ENCODE data around the gene ACKR2. TPM values are rescaled to one million over a fixed set of nuclear protein-coding genes. Genes with fewer than 3 reads are reported as not detected.

ACKR2 gene
- total and polyA plus RNA-seq, 7 experiments from 2014 or later, result 0.45 to 1.1 (median 0.65) TPM; not detected in 2

DNA sequence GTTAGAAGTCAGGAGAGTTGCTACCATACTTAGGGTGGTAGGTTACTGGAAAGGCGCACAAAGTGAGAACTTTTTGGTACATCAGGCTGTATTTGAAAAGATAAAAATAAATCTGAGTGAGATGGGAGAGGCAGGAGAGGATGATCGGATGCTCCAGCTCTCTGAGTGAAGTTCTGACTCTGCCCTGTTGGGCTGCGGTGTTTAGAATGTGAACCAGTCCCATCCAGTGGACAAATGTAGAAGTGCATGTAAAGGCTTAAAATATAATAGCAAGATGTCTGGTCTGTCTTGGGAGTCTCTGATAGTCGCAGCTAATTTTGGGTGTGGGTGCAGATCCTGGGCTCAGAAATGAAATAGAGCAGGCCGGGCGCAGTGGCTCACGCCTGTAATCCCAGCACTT lies 30.4 kb downstream of the ACKR2 start:
- no peak overlapping the region for H3K27ac Mint-ChIP-seq
- Histone ChIP-seq H3K27ac (ENCODE audit: low read depth, low read length) (no peak overlapping the region), H3K36me3 (ENCODE audit: control insufficient read depth in 2 of 3, insufficient read depth in 3 of 3, low read length in 3 of 3) (no peaks in the 10 kb centered on the region), H3K9me3 (ENCODE audit: control insufficient read depth in 2 of 3, low read length in 3 of 3) (no peaks in the 10 kb centered on the region), H3K27me3 (ENCODE audit: control insufficient read depth in 2 of 2, insufficient read depth in 2 of 2, low read length in 2 of 2) (no peaks in the 10 kb centered on the region), H3K4me3 (ENCODE audit: low read length) (no peak overlapping the region), H3K4me1 (ENCODE audit: control insufficient read depth in 2 of 2, insufficient read depth in 2 of 2, low read length in 2 of 2) (no peaks in the 10 kb centered on the region)
- no peaks in the 10 kb centered on the region for H3K9me3 Mint-ChIP-seq
- intact Hi-C loops (cut with micrococcal nuclease), result loop anchor here (1.0 to 2.0 kb wide), 4 partner anchors 35 to 267 kb away; partner anchors contain the start of gene HIGD1A (in 1 of the 2)
- peak in 7 of 9 donors; percentile 19 to 58 (median 51) for DNase-seq
- peak; percentile 96 for ATAC-seq
- CTCF ChIA-PET, result interaction anchor here (0.5 to 3.1 kb wide), 6 partner anchors 8 to 644 kb away, joined by 3 to 17 read pairs (median 4); no protein-coding TSS in a partner anchor
- H3K27me3 Mint-ChIP-seq, result peaks cover 0 to 5% (median 3%) of the 10 kb centered on the region in 5 donors
- peaks cover 0 to 4% (median 0%) of the 10 kb centered on the region in 7 donors for H3K4me1 Mint-ChIP-seq
- H3K36me3 Mint-ChIP-seq, result peaks cover 0 to 5% (median 0%) of the 10 kb centered on the region in 5 donors
- POLR2A ChIA-PET, result no interaction called here
- H3K4me3 Mint-ChIP-seq, result no peak overlapping the region

GRCh38 chr3:42841332-42841731 lies 32.1 kb downstream of the ACKR2 start:
- no peak overlapping the region for H3K27ac Mint-ChIP-seq
- Histone ChIP-seq H3K4me3 (ENCODE audit: low read length) (no peak overlapping the region), H3K36me3 (ENCODE audit: control insufficient read depth in 2 of 3, insufficient read depth in 3 of 3, low read length in 3 of 3) (no peaks in the 10 kb centered on the region), H3K27me3 (ENCODE audit: control insufficient read depth in 2 of 2, insufficient read depth in 2 of 2, low read length in 2 of 2) (no peaks in the 10 kb centered on the region), H3K4me1 (ENCODE audit: control insufficient read depth in 2 of 2, insufficient read depth in 2 of 2, low read length in 2 of 2) (no peaks in the 10 kb centered on the region), H3K9me3 (ENCODE audit: control insufficient read depth in 2 of 3, low read length in 3 of 3) (no peaks in the 10 kb centered on the region), H3K27ac (ENCODE audit: low read depth, low read length) (no peak overlapping the region)
- ATAC-seq (no peak), DNase-seq (no peak)
- intact Hi-C loops (cut with micrococcal nuclease), result no loop called here
- H3K4me3 Mint-ChIP-seq, result no peak overlapping the region
- no peaks in the 10 kb centered on the region for H3K9me3 Mint-ChIP-seq
- no peaks in the 10 kb centered on the region for H3K36me3 Mint-ChIP-seq
- POLR2A ChIA-PET, result no interaction called here
- H3K27me3 Mint-ChIP-seq, result peaks cover 0 to 5% (median 0%) of the 10 kb centered on the region in 5 donors
- CTCF ChIA-PET, result interaction anchor here (2.6 to 3.1 kb wide), 2 partner anchors 58 to 61 kb away, joined by 15 to 17 read pairs; no protein-coding TSS in a partner anchor
- peaks cover 0 to 4% (median 0%) of the 10 kb centered on the region in 7 donors for H3K4me1 Mint-ChIP-seq

GRCh38 chr3:42843713-42844411 lies 34.6 kb downstream of the ACKR2 start:
- H3K36me3 Mint-ChIP-seq, result no peaks in the 10 kb centered on the region
- no peak overlapping the region for H3K27ac Mint-ChIP-seq
- CTCF ChIA-PET, result no interaction called here
- Histone ChIP-seq H3K36me3 (ENCODE audit: control insufficient read depth in 2 of 3, insufficient read depth in 3 of 3, low read length in 3 of 3) (no peaks in the 10 kb centered on the region), H3K27me3 (ENCODE audit: control insufficient read depth in 2 of 2, insufficient read depth in 2 of 2, low read length in 2 of 2) (no peaks in the 10 kb centered on the region), H3K27ac (ENCODE audit: low read depth, low read length) (no peak overlapping the region), H3K4me3 (ENCODE audit: low read length) (no peak overlapping the region), H3K9me3 (ENCODE audit: control insufficient read depth in 2 of 3, low read length in 3 of 3) (no peaks in the 10 kb centered on the region), H3K4me1 (ENCODE audit: control insufficient read depth in 2 of 2, insufficient read depth in 2 of 2, low read length in 2 of 2) (peaks cover 0 to 10% of the 10 kb centered on the region in 2 donors)
- DNase-seq (no peak), ATAC-seq (no peak)
- H3K4me1 Mint-ChIP-seq, result peaks cover 10 to 20% (median 13%) of the 10 kb centered on the region in 7 donors
- peaks cover 0 to 5% (median 0%) of the 10 kb centered on the region in 5 donors for H3K27me3 Mint-ChIP-seq
- intact Hi-C loops (cut with micrococcal nuclease), result no loop called here
- no peak overlapping the region for H3K4me3 Mint-ChIP-seq
- POLR2A ChIA-PET, result no interaction called here
- no peaks in the 10 kb centered on the region for H3K9me3 Mint-ChIP-seq

- Histone ChIP-seq H3K9me3 (ENCODE audit: control insufficient read depth in 2 of 3, low read length in 3 of 3) (no peaks in the 10 kb centered on the region), H3K36me3 (ENCODE audit: control insufficient read depth in 2 of 3, insufficient read depth in 3 of 3, low read length in 3 of 3) (no peaks in the 10 kb centered on the region), H3K4me3 (ENCODE audit: low read length) (no peak overlapping the region), H3K27ac (ENCODE audit: low read depth, low read length) (no peak overlapping the region), H3K4me1 (ENCODE audit: control insufficient read depth in 2 of 2, insufficient read depth in 2 of 2, low read length in 2 of 2) (peaks cover 0 to 10% of the 10 kb centered on the region in 2 donors), H3K27me3 (ENCODE audit: control insufficient read depth in 2 of 2, insufficient read depth in 2 of 2, low read length in 2 of 2) (no peaks in the 10 kb centered on the region)
- no peak overlapping the region for H3K4me3 Mint-ChIP-seq
- H3K27me3 Mint-ChIP-seq, result peaks cover 0 to under 1% (median 0%) of the 10 kb centered on the region in 5 donors
- H3K9me3 Mint-ChIP-seq, result no peaks in the 10 kb centered on the region
- peaks cover 10 to 19% (median 13%) of the 10 kb centered on the region in 7 donors for H3K4me1 Mint-ChIP-seq
- intact Hi-C loops (cut with micrococcal nuclease), result no loop called here
- no peak overlapping the region for H3K27ac Mint-ChIP-seq
- CTCF ChIA-PET, result no interaction called here
- no peaks in the 10 kb centered on the region for H3K36me3 Mint-ChIP-seq
- no peak for ATAC-seq
- POLR2A ChIA-PET, result no interaction called here
- DNase-seq, result no peak
Measured at GRCh38 chr3:42844412-42844713, 35.1 kb downstream of the ACKR2 start.

GRCh38 chr3:42844815-42845214 lies 35.6 kb downstream of the ACKR2 start:
- intact Hi-C loops (cut with micrococcal nuclease), result no loop called here
- CTCF ChIA-PET, result no interaction called here
- peaks cover 10 to 16% (median 13%) of the 10 kb centered on the region in 7 donors for H3K4me1 Mint-ChIP-seq

DNA sequence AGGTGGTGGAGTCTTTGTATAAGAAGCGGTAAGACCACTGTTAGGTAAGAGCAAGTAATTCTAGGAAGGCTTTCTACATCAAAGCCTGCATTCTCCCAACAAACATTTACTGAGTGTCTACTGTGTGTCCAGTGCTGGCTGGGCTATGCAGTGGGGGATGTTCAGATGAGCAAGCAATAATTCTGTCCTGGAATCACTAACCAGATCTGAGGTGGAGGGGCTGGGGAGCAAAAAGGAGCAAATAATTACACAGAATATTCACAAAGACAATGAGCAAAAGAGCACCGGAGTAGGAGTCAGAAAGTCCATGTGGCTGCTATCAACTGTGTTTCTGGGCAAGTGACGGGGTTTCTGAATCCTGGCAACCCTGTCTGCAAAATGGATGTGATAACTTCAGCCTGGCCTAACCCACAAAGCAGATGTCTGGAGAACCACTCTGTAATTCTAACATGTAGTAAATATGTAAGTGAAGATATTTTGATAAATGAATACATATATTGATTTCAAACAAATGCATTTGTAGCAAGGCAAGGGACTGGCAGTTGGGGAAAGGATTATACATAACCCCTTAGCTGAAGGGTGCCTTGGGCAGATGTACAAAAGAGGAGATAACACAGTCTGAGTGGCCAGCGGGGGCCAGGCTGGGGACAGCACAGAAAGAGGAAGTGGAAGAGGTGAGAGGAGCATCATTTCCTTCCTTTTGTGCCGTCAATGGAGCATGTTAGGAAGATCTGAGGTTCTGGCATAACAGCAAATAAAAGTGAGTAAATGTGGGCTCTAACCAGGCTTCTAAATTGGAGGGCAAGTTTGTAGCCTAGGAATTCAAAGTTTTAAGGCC lies 37.7 kb downstream of the ACKR2 start:
- CTCF ChIA-PET, result interaction anchor here (0.9 kb wide), 1 partner anchor 67 kb away, joined by 3 read pairs; no protein-coding TSS in a partner anchor
- Mint-ChIP-seq H3K4me1 (peaks cover 10 to 16% (median 13%) of the 10 kb centered on the region in 7 donors), H3K9me3 (no peaks in the 10 kb centered on the region), H3K4me3 (peak overlapping the region in 4 of 10 donors; percentile 27 to 46 (median 32)), H3K27me3 (no peaks in the 10 kb centered on the region), H3K36me3 (no peaks in the 10 kb centered on the region), H3K27ac (peak overlapping the region in 4 of 9 donors; percentile 16 to 90 (median 32))
- H3K27ac ChIP-seq (ENCODE audit: low read depth, low read length), result no peak overlapping the region
- H3K4me3 ChIP-seq (ENCODE audit: low read length), result no peak overlapping the region
- peak in 4 of 9 donors; percentile 2 to 15 (median 11) for DNase-seq
- intact Hi-C loops (cut with micrococcal nuclease), result no loop called here
- no peaks in the 10 kb centered on the region for H3K36me3 ChIP-seq (ENCODE audit: control insufficient read depth in 2 of 3, insufficient read depth in 3 of 3, low read length in 3 of 3)
- H3K9me3 ChIP-seq (ENCODE audit: control insufficient read depth in 2 of 3, low read length in 3 of 3), result no peaks in the 10 kb centered on the region
- no peaks in the 10 kb centered on the region for H3K27me3 ChIP-seq (ENCODE audit: control insufficient read depth in 2 of 2, insufficient read depth in 2 of 2, low read length in 2 of 2)
- peaks cover 0 to 10% of the 10 kb centered on the region in 2 donors for H3K4me1 ChIP-seq (ENCODE audit: control insufficient read depth in 2 of 2, insufficient read depth in 2 of 2, low read length in 2 of 2)
- POLR2A ChIA-PET, result interaction anchor here (0.7 to 0.8 kb wide), 2 partner anchors 208 to 229 kb away, joined by 3 read pairs; no protein-coding TSS in a partner anchor
- ATAC-seq, result peak; percentile 87

More at GRCh38 chr3:42844815-42845214, 35.6 kb downstream of the ACKR2 start:
- ATAC-seq (no peak), DNase-seq (no peak)
- Mint-ChIP-seq H3K9me3 (no peaks in the 10 kb centered on the region), H3K27me3 (no peaks in the 10 kb centered on the region), H3K27ac (no peak overlapping the region), H3K36me3 (no peaks in the 10 kb centered on the region), H3K4me3 (no peak overlapping the region)
- POLR2A ChIA-PET, result no interaction called here
- Histone ChIP-seq H3K4me1 (ENCODE audit: control insufficient read depth in 2 of 2, insufficient read depth in 2 of 2, low read length in 2 of 2) (peaks cover 0 to 10% of the 10 kb centered on the region in 2 donors), H3K27me3 (ENCODE audit: control insufficient read depth in 2 of 2, insufficient read depth in 2 of 2, low read length in 2 of 2) (no peaks in the 10 kb centered on the region), H3K36me3 (ENCODE audit: control insufficient read depth in 2 of 3, insufficient read depth in 3 of 3, low read length in 3 of 3) (no peaks in the 10 kb centered on the region), H3K9me3 (ENCODE audit: control insufficient read depth in 2 of 3, low read length in 3 of 3) (no peaks in the 10 kb centered on the region), H3K4me3 (ENCODE audit: low read length) (no peak overlapping the region), H3K27ac (ENCODE audit: low read depth, low read length) (no peak overlapping the region)
